DOHH2 (cell line): Measurements from ENCODE around the gene PPARD.

Experiments
- EZH2phosphoT487 ChIP-seq: fragments of 200-600 bp; sonication (generic); IDR thresholded peaks from 2 replicates; pipeline ENCODE4 v1.6.1; 2017; ENCODE audit warnings: borderline replicate concordance, mild to moderate bottlenecking, antibody characterized with exemption, low read length, moderate library complexity, mixed read lengths
- TF ChIP-seq, protein P1 (sequence below): fragments of 200-600 bp; sonication (generic); IDR thresholded peaks from one replicate; pipeline ENCODE4 v1.5.1; 2014; ENCODE audit warnings: antibody characterized with exemption, mild to moderate bottlenecking, low read depth, low read length; ENCODE audit not compliant: poor library complexity, severe bottlenecking

DNA sequence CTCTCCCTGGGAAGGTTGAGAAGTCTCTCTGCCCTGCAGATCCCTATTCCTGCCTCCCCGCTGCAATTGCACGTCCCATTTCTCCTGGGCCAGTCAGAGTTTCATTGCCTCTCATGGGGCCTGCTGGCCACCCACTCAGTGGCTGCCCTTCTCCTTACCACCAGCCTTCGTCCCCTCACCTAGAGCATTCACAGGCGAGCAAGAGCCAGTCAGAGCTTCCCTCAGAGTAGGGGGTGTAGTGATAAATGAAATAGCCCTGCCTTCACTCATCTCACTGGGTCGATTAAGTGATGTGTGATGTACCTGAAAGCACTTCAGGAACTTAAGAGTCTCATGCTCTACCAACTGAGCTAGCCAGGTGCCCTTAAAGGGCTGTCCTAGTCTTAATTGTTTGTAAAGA, 57.8 kb downstream of the PPARD start:
- TF ChIP-seq, protein P1, sequence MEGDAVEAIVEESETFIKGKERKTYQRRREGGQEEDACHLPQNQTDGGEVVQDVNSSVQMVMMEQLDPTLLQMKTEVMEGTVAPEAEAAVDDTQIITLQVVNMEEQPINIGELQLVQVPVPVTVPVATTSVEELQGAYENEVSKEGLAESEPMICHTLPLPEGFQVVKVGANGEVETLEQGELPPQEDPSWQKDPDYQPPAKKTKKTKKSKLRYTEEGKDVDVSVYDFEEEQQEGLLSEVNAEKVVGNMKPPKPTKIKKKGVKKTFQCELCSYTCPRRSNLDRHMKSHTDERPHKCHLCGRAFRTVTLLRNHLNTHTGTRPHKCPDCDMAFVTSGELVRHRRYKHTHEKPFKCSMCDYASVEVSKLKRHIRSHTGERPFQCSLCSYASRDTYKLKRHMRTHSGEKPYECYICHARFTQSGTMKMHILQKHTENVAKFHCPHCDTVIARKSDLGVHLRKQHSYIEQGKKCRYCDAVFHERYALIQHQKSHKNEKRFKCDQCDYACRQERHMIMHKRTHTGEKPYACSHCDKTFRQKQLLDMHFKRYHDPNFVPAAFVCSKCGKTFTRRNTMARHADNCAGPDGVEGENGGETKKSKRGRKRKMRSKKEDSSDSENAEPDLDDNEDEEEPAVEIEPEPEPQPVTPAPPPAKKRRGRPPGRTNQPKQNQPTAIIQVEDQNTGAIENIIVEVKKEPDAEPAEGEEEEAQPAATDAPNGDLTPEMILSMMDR: no peak
- no peak for TF ChIP-seq EZH2phosphoT487
